ENCODE data around the gene SNAP47. TPM values are rescaled to one million over a fixed set of nuclear protein-coding genes. Genes with fewer than 3 reads are reported as not detected.

The SNAP47 gene
- total RNA-seq, 2 donors from 2014 or later: 35.5 to 49.4 TPM

GRCh38 chr1:227774821-227775661 is 39.8 kb downstream of the SNAP47 start:
- no peak overlapping the region for H3K27ac ChIP-seq
- H3K36me3 ChIP-seq (replicated peaks in 1 of 2; ENCODE audit: insufficient read depth in 1 of 2, low read depth in 2 of 2): no peaks in the 10 kb centered on the region

GRCh38 chr1:227775841-227776240 is 40.6 kb downstream of the SNAP47 start:
- 92 to 94% methylated on average over 10 of the region's 10 CpGs for WGBS, 2 donors
- DNase-seq (no peak), ATAC-seq (no peak)
- Histone ChIP-seq H3K9me3 (no peaks in the 10 kb centered on the region), H3K4me3 (no peak overlapping the region), H3K27me3 (no peaks in the 10 kb centered on the region), H3K4me1 (no peaks in the 10 kb centered on the region), H3K36me3 (replicated peaks in 1 of 2; ENCODE audit: insufficient read depth in 1 of 2, low read depth in 2 of 2) (no peaks in the 10 kb centered on the region), H3K27ac (no peak overlapping the region)
- intact Hi-C loops (cut with DNase I): no loop called here
- TF ChIP-seq CTCF (IDR thresholded peaks at IDR 0.05) (no peak), POLR2A (IDR thresholded peaks at IDR 0.05) (no peak)

More at GRCh38 chr1:227774821-227775661, 39.8 kb downstream of the SNAP47 start:
- Histone ChIP-seq H3K9me3 (no peaks in the 10 kb centered on the region), H3K27me3 (no peaks in the 10 kb centered on the region), H3K4me1 (no peaks in the 10 kb centered on the region), H3K4me3 (no peak overlapping the region)
- ATAC-seq (no peak), DNase-seq (no peak)
- TF ChIP-seq POLR2A (IDR thresholded peaks at IDR 0.05) (no peak), CTCF (IDR thresholded peaks at IDR 0.05) (no peak)
- WGBS, 2 donors: 89 to 91% methylated on average over 27 to 37 of the region's 42 CpGs
- intact Hi-C loops (cut with DNase I): no loop called here

- Histone ChIP-seq H3K36me3 (replicated peaks in 1 of 2; ENCODE audit: insufficient read depth in 1 of 2, low read depth in 2 of 2) (no peaks in the 10 kb centered on the region), H3K9me3 (no peaks in the 10 kb centered on the region), H3K4me3 (no peak overlapping the region), H3K4me1 (no peaks in the 10 kb centered on the region), H3K27me3 (no peaks in the 10 kb centered on the region), H3K27ac (no peak overlapping the region)
- WGBS, 2 donors: 89% methylated on average over 7 of the region's 7 CpGs
- no peak for ATAC-seq
- no peak for TF ChIP-seq CTCF (IDR thresholded peaks at IDR 0.05)
- no peak for TF ChIP-seq POLR2A (IDR thresholded peaks at IDR 0.05)
- DNase-seq: no peak
- intact Hi-C loops (cut with DNase I): no loop called here
Observed at GRCh38 chr1:227776331-227776771, 41.1 kb downstream of the SNAP47 start.

GRCh38 chr1:227777156-227777555 is 41.9 kb downstream of the SNAP47 start:
- no peaks in the 10 kb centered on the region for H3K9me3 ChIP-seq
- no peak for ATAC-seq
- no peaks in the 10 kb centered on the region for H3K36me3 ChIP-seq (replicated peaks in 1 of 2; ENCODE audit: insufficient read depth in 1 of 2, low read depth in 2 of 2)
- intact Hi-C loops (cut with DNase I): no loop called here
- H3K4me3 ChIP-seq: no peak overlapping the region
- H3K4me1 ChIP-seq: no peaks in the 10 kb centered on the region
- WGBS, 2 donors: 89 to 96% methylated on average over 11 of the region's 11 CpGs
- TF ChIP-seq POLR2A (IDR thresholded peaks at IDR 0.05): no peak
- no peak for TF ChIP-seq CTCF (IDR thresholded peaks at IDR 0.05)
- H3K27ac ChIP-seq: no peak overlapping the region
- no peaks in the 10 kb centered on the region for H3K27me3 ChIP-seq
- DNase-seq: no peak

GRCh38 chr1:227777646-227778045 is 42.4 kb downstream of the SNAP47 start:
- ATAC-seq (no peak), DNase-seq (no peak)
- no peak overlapping the region for H3K27ac ChIP-seq
- no peak overlapping the region for H3K4me3 ChIP-seq
- WGBS, 2 donors: 96 to 100% methylated on average over 4 of the region's 4 CpGs
- no peaks in the 10 kb centered on the region for H3K4me1 ChIP-seq
- no peak for TF ChIP-seq CTCF (IDR thresholded peaks at IDR 0.05)
- no peak for TF ChIP-seq POLR2A (IDR thresholded peaks at IDR 0.05)
- no peaks in the 10 kb centered on the region for H3K27me3 ChIP-seq
- no peaks in the 10 kb centered on the region for H3K36me3 ChIP-seq (replicated peaks in 1 of 2; ENCODE audit: insufficient read depth in 1 of 2, low read depth in 2 of 2)
- intact Hi-C loops (cut with DNase I): no loop called here
- no peaks in the 10 kb centered on the region for H3K9me3 ChIP-seq

All from body of pancreas (tissue), 4 donors.